Natural killer cell treated with Interleukin-12 subunit alpha and Interleukin-12 subunit beta and Interleukin-15 and Interleukin-18, amount 100 ng/mL, for 72 hours (primary cell): ENCODE results near the gene BCL2. TPM values are rescaled to one million over a fixed set of nuclear protein-coding genes. Genes with fewer than 3 reads are reported as not detected.
A peak's percentile ranks its signal among the peaks of the same experiment; 100 is the strongest.

Experiments
- ATAC-seq, 2 donors: fragments of 150-1000 bp; cut with Tn5 transposase in 1 of 2; sonication (Bioruptor Pico), chemical (Tn5 transposase) in 1 of 2; 2 replicates each; pipeline ENCODE4 v1.10.0; 2021
- DNase-seq: peaks from one replicate; pipeline ENCODE4 v3.0.0; 2022; ENCODE audit warnings: low spot score
- H3K27ac Mint-ChIP-seq, 2 donors: 1 replicate in 1 of 2; 2 replicates in 1 of 2; pipeline ENCODE4 v1.8.0; 2022; ENCODE audit warnings: mixed read lengths in 2 of 2, mild to moderate bottlenecking in 1 of 2, moderate library complexity in 1 of 2
- H3K27me3 Mint-ChIP-seq, 2 donors: 1 replicate in 1 of 2; 2 replicates in 1 of 2; pipeline ENCODE4 v1.8.0; 2022; ENCODE audit warnings: mixed read lengths in 2 of 2
- H3K36me3 Mint-ChIP-seq: one replicate; pipeline ENCODE4 v1.8.0; 2022; ENCODE audit warnings: mixed read lengths
- H3K4me1 Mint-ChIP-seq, 2 donors: 1 replicate in 1 of 2; 2 replicates in 1 of 2; pipeline ENCODE4 v1.8.0; 2022; ENCODE audit warnings: low read depth in 2 of 2, mixed read lengths in 2 of 2, mild to moderate bottlenecking in 1 of 2
- H3K4me3 Mint-ChIP-seq: one replicate; pipeline ENCODE4 v1.8.0; 2022; ENCODE audit warnings: mixed read lengths
- H3K9me3 Mint-ChIP-seq: 2 replicates; pipeline ENCODE4 v1.8.0; 2022; ENCODE audit warnings: mixed read lengths
- total RNA-seq, 2 donors: library from RNA; stranded (reverse); gene quantifications; one replicate each; pipeline ENCODE4 v1.2.3, GENCODE V29; 2022

Gene BCL2
- total RNA-seq, 2 donors from 2014 or later, result 61.7 to 84.7 TPM

- H3K27ac Mint-ChIP-seq, result no peak overlapping the region
Observed at GRCh38 chr18:63085611-63086010, 234.0 kb downstream of the BCL2 start.

GRCh38 chr18:63084219-63084618, 235.3 kb downstream of the BCL2 start:
- no peak for DNase-seq
- H3K27ac Mint-ChIP-seq, result no peak overlapping the region
- peaks cover 8% of the 10 kb centered on the region for H3K36me3 Mint-ChIP-seq
- no peaks in the 10 kb centered on the region for H3K27me3 Mint-ChIP-seq
- H3K4me3 Mint-ChIP-seq, result no peak overlapping the region
- H3K9me3 Mint-ChIP-seq, result peaks cover 5% of the 10 kb centered on the region
- no peak for ATAC-seq
- peaks cover 3 to 4% of the 10 kb centered on the region in 2 donors for H3K4me1 Mint-ChIP-seq

More at GRCh38 chr18:63085611-63086010, 234.0 kb downstream of the BCL2 start:
- Mint-ChIP-seq H3K4me3 (no peak overlapping the region), H3K9me3 (no peaks in the 10 kb centered on the region), H3K36me3 (no peaks in the 10 kb centered on the region), H3K27me3 (no peaks in the 10 kb centered on the region), H3K4me1 (no peaks in the 10 kb centered on the region)
- DNase-seq (no peak), ATAC-seq (no peak)

GRCh38 chr18:63083555-63083954, 236.0 kb downstream of the BCL2 start:
- peaks cover 3 to 4% of the 10 kb centered on the region in 2 donors for H3K4me1 Mint-ChIP-seq

GRCh38 chr18:63083020-63083531, 236.5 kb downstream of the BCL2 start:
- H3K27ac Mint-ChIP-seq, result no peak overlapping the region
- ATAC-seq (no peak), DNase-seq (no peak)
- peaks cover 8% of the 10 kb centered on the region for H3K36me3 Mint-ChIP-seq
- peaks cover 5% of the 10 kb centered on the region for H3K9me3 Mint-ChIP-seq
- peaks cover 3 to 8% of the 10 kb centered on the region in 2 donors for H3K4me1 Mint-ChIP-seq
- peaks cover 0 to 4% of the 10 kb centered on the region in 2 donors for H3K27me3 Mint-ChIP-seq
- no peak overlapping the region for H3K4me3 Mint-ChIP-seq

More at GRCh38 chr18:63083555-63083954, 236.0 kb downstream of the BCL2 start:
- H3K36me3 Mint-ChIP-seq, result peaks cover 8% of the 10 kb centered on the region
- H3K27ac Mint-ChIP-seq, result no peak overlapping the region
- no peak overlapping the region for H3K4me3 Mint-ChIP-seq
- no peaks in the 10 kb centered on the region for H3K27me3 Mint-ChIP-seq
- DNase-seq (no peak), ATAC-seq (no peak)
- peaks cover 5% of the 10 kb centered on the region for H3K9me3 Mint-ChIP-seq

DNA sequence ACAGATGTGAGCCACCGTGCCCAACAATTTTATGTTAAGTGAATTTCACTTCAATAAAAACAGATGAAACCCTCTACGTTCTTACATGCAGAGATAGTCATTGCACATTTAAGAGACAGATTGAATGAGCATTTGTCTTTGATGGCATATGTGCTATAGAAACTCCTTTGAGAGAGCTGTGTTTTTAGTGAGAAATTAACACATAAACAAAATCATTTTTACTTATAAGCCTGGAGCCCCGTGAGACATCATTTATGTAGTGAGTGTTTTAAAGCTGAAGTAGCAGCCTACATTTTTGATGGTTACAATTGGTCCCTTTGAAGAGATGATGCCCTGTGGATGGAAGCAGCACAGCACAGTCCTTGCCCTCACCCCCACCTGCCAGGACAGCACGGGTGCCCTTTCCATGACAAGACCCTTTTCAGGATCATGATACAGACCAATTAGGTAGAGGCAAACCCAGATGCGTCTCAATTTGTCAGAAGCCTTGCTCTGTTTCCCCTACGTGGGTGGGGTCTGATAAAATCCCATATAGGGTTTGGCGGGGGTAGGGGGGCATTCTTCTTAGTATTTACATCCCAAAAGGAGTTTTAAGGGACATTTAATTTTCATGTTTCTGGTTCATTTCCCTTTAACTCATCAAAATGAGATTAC, 237.1 kb downstream of the BCL2 start:
- Mint-ChIP-seq H3K4me1 (peaks cover 3 to 8% of the 10 kb centered on the region in 2 donors), H3K27me3 (peaks cover 0 to 8% of the 10 kb centered on the region in 2 donors), H3K27ac (no peak overlapping the region), H3K36me3 (peaks cover 8% of the 10 kb centered on the region), H3K4me3 (no peak overlapping the region), H3K9me3 (peaks cover 5% of the 10 kb centered on the region)
- no peak for ATAC-seq
- DNase-seq, result no peak

- ATAC-seq, result peak in 1 of 2 donors; percentile 59
- DNase-seq, result no peak
- Mint-ChIP-seq H3K27me3 (peaks cover 2 to 8% of the 10 kb centered on the region in 2 donors), H3K4me3 (no peak overlapping the region), H3K36me3 (peaks cover 8% of the 10 kb centered on the region), H3K9me3 (peaks cover 5% of the 10 kb centered on the region), H3K4me1 (peaks cover 12 to 20% of the 10 kb centered on the region in 2 donors), H3K27ac (no peak overlapping the region)
Observed at GRCh38 chr18:63079114-63079513, 240.5 kb downstream of the BCL2 start.

DNA sequence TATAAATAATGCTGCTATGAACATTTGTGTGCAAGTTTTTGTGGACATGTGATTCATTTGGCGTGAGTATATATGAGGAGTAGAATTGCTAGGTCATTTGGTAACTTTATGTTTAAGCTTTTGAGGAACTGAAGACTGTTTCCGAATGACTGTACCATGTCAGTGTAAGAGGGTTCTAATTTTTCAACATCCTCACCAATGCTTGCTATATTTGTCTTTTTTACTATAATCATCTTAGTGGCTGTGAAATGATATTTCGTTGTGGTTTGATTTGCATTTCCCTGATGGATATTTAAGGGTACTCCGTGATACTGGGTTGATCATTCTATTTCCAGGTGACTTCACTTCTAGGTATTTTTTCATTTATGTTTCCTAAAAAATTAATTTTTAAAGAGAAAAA, 241.1 kb downstream of the BCL2 start:
- peak in 1 of 2 donors; percentile 67 for ATAC-seq

DNA sequence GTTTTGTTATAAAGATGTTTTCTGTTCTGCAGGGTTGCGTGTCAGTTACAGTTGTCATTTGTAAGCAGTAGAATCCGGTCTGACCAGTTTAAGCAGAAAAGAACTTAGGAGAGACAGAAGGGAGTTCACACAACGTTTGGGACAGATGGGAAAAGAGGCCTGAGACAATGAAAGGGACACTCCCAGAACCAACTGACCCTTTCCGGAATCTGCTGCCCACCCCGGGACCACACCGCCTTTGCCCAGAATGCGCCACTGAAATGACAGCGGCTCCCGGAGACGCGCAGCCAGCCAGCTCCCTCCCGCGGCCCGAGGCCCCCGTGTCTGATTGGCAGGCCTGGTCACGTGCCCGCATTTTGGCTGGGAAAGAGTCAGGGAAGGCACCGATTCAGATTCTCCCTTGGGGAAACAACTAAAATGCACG, 244.6 kb downstream of the BCL2 start:
- Mint-ChIP-seq H3K4me1 (peaks cover 11 to 18% of the 10 kb centered on the region in 2 donors), H3K27ac (peak overlapping the region in 1 of 2 donors; percentile 68), H3K27me3 (peaks cover 2 to 8% of the 10 kb centered on the region in 2 donors), H3K36me3 (peaks cover 5% of the 10 kb centered on the region), H3K9me3 (peaks cover 3% of the 10 kb centered on the region), H3K4me3 (peak overlapping the region; percentile 87)
- DNase-seq, result peak; percentile 86
- ATAC-seq, result peak; percentile 82 to 91

More for the DNA sequence above, 241.1 kb downstream of the BCL2 start:
- peaks cover 12 to 20% of the 10 kb centered on the region in 2 donors for H3K4me1 Mint-ChIP-seq
- H3K27ac Mint-ChIP-seq, result no peak overlapping the region
- peaks cover 2 to 8% of the 10 kb centered on the region in 2 donors for H3K27me3 Mint-ChIP-seq
- peaks cover 8% of the 10 kb centered on the region for H3K36me3 Mint-ChIP-seq
- peaks cover 5% of the 10 kb centered on the region for H3K9me3 Mint-ChIP-seq
- H3K4me3 Mint-ChIP-seq, result peak overlapping the region; percentile 3
- DNase-seq, result no peak

GRCh38 chr18:63073481-63073880, 246.1 kb downstream of the BCL2 start:
- H3K4me3 Mint-ChIP-seq, result no peak overlapping the region
- DNase-seq, result no peak
- no peaks in the 10 kb centered on the region for H3K9me3 Mint-ChIP-seq
- H3K27me3 Mint-ChIP-seq, result peaks cover 2 to 7% of the 10 kb centered on the region in 2 donors
- peaks cover 9 to 16% of the 10 kb centered on the region in 2 donors for H3K4me1 Mint-ChIP-seq
- ATAC-seq, result no peak
- H3K36me3 Mint-ChIP-seq, result no peaks in the 10 kb centered on the region
- no peak overlapping the region for H3K27ac Mint-ChIP-seq

Other genes with a start within 250 kb of the BCL2 start
- 10 to 100 TPM; 21.4 to 38.5 TPM for gene KDSR, start 47.4 kb upstream of the BCL2 start, total RNA-seq
- gene VPS4B, start 102.7 kb upstream of the BCL2 start, total RNA-seq, result 10 to 100 TPM; 66.7 to 86.5 TPM
- gene SERPINB5, start 157.2 kb upstream of the BCL2 start, total RNA-seq, result not detected
- not detected for gene SERPINB12, start 222.6 kb upstream of the BCL2 start, total RNA-seq